ENCODE results near the gene MARCHF4. TPM values are rescaled to one million over a fixed set of nuclear protein-coding genes. Genes with fewer than 3 reads are reported as not detected.

The MARCHF4 gene
- total and polyA plus RNA-seq, 9 of the 15 experiments (the other 6 are each of a cell fraction or from before 2014, with no cell fraction given) = 0.05 TPM; not detected in 8

- TF ChIP-seq HDAC3 (IDR thresholded peaks at IDR 0.05; ENCODE audit: borderline replicate concordance, partially characterized antibody) = no peak
- no peak for TF ChIP-seq ETS2 (tag; IDR thresholded peaks at IDR 0.05; ENCODE audit: borderline replicate concordance, poor library complexity, severe bottlenecking)
- TF ChIP-seq FOXP4 (CRISPR knock-in tag; IDR thresholded peaks at IDR 0.05; ENCODE audit: borderline replicate concordance) = 0 out of 2 replicates have a peak, but pooled peaks have one; percentile 52
- TF ChIP-seq ZNF75A (CRISPR knock-in tag; IDR thresholded peaks at IDR 0.05) = no peak
- no peak for TF ChIP-seq BRF1 (IDR thresholded peaks at IDR 0.05; ENCODE audit: borderline replicate concordance, extremely low read depth, insufficient read length)
- TF ChIP-seq ZNF511 (CRISPR knock-in tag; IDR thresholded peaks at IDR 0.05) = peak; percentile 51; the same call in 1 of the 2 replicates
- TF ChIP-seq SIN3A (IDR thresholded peaks at IDR 0.05; ENCODE audit: borderline replicate concordance in 2 of 2, control insufficient read depth in 1 of 2, low read depth in 2 of 2, low read length in 2 of 2) = no peak; a peak in 1 of 4 replicates
- TF ChIP-seq VEZF1 (CRISPR knock-in tag; IDR thresholded peaks at IDR 0.05) = no peak; the same call in 1 of the 2 replicates
- peak; percentile 44; the same call in 1 of the 2 replicates for TF ChIP-seq KAT7 (CRISPR knock-in tag; IDR thresholded peaks at IDR 0.05; ENCODE audit: borderline replicate concordance)
- TF ChIP-seq ZNF592 (IDR thresholded peaks at IDR 0.05) = peak; percentile 81
- no peak for TF ChIP-seq NFYB (IDR thresholded peaks at IDR 0.05; ENCODE audit: extremely low read depth, insufficient read length)
- TF ChIP-seq GTF2A2 (tag; IDR thresholded peaks at IDR 0.05) = no peak
- TF ChIP-seq HDAC8 (tag; IDR thresholded peaks at IDR 0.05) = no peak
- no peak for TF ChIP-seq NR4A1 (CRISPR knock-in tag; IDR thresholded peaks at IDR 0.05)
- TF ChIP-seq NR4A1 (tag; IDR thresholded peaks at IDR 0.05) = peak; percentile 44; the same call in 1 of the 2 replicates
Observed at GRCh38 chr2:216412022-216412999, 40.0 kb upstream of the MARCHF4 start, which contains the start of gene SMARCAL1 (continued).

Measured in K562 (cell line).